ENCODE measurements around the gene HMX1. TPM values are rescaled to one million over a fixed set of nuclear protein-coding genes. Genes with fewer than 3 reads are reported as not detected.

Gene HMX1
- 0.06 to 0.24 TPM (median 0.09 TPM) in 5 replicates for total RNA-seq (2022; extraction: Qiagen RNA extraction)

GRCh38 chr4:8871417-8872401, at the start of gene HMX1:
Gene HMX1 (minus strand): TSS chr4:8871839. CDS start chr4:8871614, 225 bp downstream.

Measured in A549 treated with AZD2906 at 1 μM for 4 hours (cell line).